Stimulated activated CD4-positive, alpha-beta T cell treated with anti-CD3 and anti-CD28 coated beads, Interleukin-15, amount 100 ng/mL, for 48 hours (primary cell): ENCODE results near the gene ALB.
"Not testable (repeated sequence)": the region's sequence is repeated elsewhere in the genome, so short reads cannot be mapped to it uniquely, and the experiment has no call there.

Experiments
- DNase-seq, 2 donors: peaks; one replicate each; pipeline ENCODE4 v3.0.0-alpha.2; 2020; ENCODE audit warnings: low read depth in 2 of 2

The ALB gene

GRCh38 chr4:73404042-73404441 lies at the start of gene ALB:
ALB (plus strand) TSS chr4:73404287; CDS start chr4:73404328, 41 bp downstream.
- no peak for DNase-seq

DNA sequence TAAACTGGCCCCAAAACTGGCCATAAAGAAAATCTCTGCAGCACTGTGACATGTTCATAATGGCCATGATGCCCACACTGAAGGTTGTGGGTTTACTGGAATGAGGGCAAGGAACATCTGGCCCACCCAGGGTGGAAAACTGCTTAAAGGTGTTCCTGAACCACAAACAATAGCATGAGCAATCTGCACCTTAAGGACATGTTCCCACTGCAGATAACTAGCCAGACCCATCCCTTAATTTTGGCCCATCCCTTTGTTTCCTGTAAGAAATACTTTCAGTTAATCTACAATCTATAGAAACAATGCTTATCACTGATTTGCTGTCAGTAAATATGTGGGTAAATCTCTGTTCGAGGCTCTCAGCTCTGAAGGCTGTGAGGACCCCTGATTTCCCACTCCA lies 46.9 kb upstream of the ALB start:
- DNase-seq, result not testable (repeated sequence)

DNA sequence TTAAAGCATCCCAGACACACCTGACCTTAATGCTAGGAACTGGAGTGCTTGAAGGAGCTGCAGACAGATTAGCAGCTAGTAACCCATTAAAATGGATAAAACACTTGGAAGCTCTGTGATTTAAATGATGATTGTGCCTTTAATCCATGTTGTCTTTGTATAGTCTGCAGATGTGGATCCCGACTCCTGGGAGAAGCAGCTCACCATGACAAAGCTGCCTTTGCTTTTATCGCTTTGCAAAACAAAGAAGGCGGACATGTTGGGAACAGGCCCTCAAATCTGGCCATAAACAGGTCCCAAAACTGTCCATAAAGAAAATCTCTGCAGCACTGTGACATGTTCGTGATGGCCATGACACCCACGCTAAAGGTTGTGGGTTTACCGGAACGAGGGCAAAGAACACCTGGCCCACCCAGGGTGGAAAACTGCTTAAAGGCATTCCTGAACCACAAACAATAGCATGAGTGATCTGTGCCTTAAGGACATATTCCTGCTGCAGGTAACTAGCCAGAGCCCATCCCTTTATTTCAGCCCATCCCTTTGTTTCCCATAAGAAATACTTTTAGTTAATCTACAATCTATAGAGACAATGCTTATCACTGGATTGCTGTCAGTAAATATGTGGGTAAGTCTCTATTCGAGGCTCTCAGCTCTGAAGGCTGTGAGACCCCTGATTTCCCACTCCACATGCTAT lies 34.4 kb upstream of the ALB start:
- DNase-seq, result not testable (repeated sequence)

DNA sequence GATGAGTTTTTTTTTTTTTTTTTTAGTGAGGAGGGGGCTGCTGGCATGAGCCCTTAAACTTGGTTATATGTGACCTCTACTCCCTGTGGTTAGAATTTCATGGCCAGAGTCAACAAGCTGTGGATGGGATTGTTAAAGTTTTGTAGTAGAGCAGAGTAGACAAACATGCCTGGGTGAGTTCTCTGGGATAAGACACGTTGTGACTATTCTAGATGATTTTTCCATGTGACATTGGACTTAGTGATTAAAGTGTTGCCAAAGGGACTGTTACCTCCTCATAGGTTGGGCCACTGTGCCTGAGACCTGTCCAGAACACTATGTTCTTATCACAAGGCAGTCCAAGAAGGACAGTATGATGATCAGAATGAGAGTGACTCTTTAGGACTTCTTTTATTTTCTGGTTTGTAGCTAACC lies 28.8 kb upstream of the ALB start:
- no peak for DNase-seq

- no peak for DNase-seq
Observed at GRCh38 chr4:73376251-73376650, 27.8 kb upstream of the ALB start.

DNA sequence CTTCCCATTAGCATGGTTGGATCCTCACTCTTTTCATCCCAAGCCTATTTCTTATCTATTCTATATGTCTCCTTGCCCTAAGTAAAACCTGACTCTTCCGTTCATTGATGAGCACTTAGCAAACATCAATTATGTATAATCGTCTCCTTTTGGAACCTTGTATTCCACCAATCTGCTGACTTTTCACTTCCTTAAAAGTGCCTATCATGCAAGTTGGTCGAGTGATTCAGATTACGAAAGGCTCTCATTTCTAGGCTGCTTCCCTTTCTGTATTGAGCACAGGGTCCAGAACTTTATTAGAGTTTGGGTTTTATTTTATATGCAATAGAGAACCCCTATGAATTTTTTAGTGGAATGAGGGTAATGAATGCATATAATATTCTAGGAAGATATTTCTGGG lies 27.1 kb upstream of the ALB start:
- DNase-seq, result no peak

DNA sequence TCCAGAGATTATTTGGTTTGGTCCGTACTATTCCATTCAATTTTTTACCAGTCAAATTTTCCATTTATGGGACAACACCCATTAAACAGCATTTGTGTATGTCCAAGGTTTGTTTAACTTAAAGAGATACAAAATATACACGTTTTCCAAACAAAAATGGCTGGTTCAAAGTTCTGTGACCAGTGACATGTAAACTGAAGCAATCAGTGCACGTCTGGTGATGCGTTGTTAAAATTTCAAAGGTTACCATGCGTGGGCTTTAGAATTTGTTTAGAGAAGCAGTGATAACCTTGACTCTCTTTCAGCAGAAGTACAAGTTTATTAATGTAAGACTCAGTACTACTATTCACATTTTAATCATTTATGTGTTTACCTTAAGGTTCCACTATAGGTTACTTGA lies 25.2 kb upstream of the ALB start:
- DNase-seq, result no peak

- DNase-seq, result no peak
Observed at GRCh38 chr4:73379946-73380345, 24.1 kb upstream of the ALB start.

DNA sequence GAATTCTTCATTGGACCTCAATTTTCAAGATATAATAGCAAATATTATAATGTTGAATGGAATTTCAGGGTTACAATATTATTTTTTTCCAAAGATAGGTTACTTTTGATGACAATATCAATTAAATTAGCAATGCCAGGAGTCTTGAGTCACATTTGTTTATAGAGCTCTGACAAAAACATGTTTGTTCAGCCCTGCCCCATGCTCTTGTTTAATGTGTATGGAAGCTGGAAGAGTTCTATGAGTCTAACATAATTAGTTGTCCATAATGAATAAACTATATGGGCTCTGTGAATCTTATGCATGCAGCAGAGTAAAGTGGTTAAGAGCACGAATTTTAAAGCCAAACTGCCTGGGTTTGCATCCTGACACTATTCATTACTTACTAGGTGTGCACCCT lies 22.9 kb upstream of the ALB start:
- DNase-seq, result no peak

DNA sequence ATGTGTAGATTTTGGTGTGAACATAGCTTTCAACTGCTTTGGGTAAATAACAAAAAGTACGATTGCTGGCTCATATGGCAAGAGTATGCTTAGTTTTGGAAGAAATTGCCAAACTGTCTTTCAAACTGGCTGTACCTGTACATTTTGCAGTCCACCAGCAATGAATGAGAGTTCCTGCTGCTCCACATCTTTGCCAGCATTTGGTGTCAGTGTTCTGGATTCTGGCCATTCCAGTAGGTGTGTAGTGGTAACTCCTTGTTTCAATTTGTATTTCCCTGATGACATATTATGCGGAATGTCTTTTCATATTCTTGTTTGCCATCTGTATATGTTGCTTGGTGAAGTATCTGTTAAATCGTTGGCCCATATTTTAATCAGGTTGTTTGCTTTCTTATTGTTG lies 20.6 kb upstream of the ALB start:
- DNase-seq, result no peak

GRCh38 chr4:73387552-73387951 lies 16.5 kb upstream of the ALB start:
- DNase-seq, result no peak

DNA sequence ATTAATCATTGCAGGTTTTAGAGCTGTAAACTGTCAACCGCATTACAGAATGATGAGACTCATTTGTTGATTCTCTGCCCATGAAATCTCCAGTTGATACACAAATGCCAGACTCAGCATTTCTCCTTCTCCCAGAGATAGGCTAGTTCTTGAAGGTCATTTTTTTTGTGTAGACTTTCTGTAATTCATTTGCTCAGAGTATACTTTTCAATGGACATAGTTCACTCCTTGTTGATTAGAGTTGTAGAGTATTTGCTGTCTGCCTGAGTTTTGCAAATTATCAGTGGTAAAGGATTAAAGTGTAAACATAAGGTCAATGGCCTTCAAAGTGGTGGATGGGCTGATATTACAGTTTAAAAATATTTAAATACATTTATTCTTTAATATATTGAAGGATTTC lies 15.2 kb upstream of the ALB start:
- DNase-seq, result no peak

DNA sequence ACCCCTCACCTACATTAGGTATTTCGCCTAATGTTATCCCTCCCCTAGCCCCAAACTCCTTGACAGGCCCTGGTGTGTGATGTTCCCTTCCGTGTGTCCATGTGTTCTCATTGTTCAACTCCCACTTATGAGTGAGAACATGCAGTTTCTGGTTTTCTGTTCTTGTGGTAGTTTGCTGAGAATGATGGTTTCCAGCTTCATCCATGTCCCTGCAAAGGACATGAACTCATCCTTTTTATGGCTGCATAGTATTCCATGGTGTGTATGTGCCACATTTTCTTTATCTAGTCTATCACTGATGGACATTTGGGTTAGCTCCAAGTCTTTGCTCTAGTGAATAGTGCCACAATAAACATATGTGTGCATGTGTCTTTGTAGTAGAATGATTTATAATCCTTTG lies 14.4 kb upstream of the ALB start:
- DNase-seq, result not testable (repeated sequence)

- DNase-seq, result no peak
Observed at GRCh38 chr4:73391774-73392173, 12.3 kb upstream of the ALB start.

- DNase-seq, result no peak
Observed at GRCh38 chr4:73392936-73393335, 11.2 kb upstream of the ALB start.

DNA sequence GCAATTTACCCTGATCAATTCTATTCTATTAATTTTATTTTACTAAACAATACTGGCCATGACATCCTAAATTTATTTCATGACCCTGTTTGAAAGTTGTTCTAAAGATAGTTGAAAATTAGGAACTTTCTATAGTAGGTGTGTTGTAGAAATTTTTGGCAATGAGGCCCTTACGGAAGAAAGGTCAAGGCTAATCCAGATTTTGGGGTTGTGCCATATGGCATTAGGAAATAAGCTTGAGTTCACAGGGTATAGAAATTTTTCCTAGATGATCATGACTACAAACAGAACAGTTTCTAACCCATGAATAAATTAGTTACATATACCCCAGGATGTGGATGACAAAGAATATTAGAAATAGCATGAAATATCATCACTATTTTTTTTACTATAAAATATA lies 7.8 kb upstream of the ALB start:
- no peak for DNase-seq

- DNase-seq, result no peak
Observed at GRCh38 chr4:73396993-73397972, 6.8 kb upstream of the ALB start.

DNA sequence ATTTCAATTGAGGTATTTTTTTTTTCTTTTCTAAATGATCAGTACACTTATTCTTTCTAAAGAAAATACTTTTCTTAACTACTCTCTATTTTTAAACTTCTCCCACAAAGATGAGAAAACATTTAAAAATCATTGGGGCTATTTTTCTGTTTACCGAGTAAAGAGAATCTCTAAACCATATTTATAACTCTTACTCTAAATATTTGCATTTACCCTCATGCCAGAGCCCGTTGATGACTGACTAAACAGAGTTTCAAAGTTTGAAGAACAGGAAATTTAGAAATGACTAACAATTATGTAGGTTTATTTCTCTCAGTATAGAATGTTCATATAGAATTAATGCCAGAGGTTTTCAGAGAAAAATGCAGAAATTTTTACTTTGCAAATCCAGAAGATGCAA lies 2.7 kb upstream of the ALB start:
- DNase-seq, result no peak

DNA sequence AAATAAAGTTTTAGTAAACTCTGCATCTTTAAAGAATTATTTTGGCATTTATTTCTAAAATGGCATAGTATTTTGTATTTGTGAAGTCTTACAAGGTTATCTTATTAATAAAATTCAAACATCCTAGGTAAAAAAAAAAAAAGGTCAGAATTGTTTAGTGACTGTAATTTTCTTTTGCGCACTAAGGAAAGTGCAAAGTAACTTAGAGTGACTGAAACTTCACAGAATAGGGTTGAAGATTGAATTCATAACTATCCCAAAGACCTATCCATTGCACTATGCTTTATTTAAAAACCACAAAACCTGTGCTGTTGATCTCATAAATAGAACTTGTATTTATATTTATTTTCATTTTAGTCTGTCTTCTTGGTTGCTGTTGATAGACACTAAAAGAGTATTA lies 370 bp downstream of the ALB start:
- no peak for DNase-seq

DNA sequence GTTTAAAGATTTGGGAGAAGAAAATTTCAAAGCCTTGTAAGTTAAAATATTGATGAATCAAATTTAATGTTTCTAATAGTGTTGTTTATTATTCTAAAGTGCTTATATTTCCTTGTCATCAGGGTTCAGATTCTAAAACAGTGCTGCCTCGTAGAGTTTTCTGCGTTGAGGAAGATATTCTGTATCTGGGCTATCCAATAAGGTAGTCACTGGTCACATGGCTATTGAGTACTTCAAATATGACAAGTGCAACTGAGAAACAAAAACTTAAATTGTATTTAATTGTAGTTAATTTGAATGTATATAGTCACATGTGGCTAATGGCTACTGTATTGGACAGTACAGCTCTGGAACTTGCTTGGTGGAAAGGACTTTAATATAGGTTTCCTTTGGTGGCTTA lies 1.1 kb downstream of the ALB start:
- no peak for DNase-seq

DNA sequence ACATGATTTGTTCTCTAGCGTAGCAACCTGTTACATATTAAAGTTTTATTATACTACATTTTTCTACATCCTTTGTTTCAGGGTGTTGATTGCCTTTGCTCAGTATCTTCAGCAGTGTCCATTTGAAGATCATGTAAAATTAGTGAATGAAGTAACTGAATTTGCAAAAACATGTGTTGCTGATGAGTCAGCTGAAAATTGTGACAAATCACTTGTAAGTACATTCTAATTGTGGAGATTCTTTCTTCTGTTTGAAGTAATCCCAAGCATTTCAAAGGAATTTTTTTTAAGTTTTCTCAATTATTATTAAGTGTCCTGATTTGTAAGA lies 2.4 kb downstream of the ALB start:
- no peak for DNase-seq

DNA sequence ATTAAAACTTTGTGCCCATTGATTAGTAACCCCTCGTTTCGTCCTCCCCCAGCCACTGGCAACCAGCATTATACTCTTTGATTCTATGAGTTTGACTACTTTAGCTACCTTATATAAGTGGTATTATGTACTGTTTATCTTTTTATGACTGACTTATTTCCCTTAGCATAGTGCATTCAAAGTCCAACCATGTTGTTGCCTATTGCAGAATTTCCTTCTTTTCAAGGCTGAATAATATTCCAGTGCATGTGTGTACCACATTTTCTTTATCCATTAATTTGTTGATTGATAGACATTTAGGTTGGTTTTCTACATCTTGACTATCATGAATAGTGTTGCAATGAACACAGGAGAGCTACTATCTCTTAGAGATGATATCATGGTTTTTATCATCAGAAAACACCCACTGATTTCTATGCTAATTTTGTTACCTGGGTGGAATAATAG lies 3.2 kb downstream of the ALB start:
- DNase-seq, result no peak

DNA sequence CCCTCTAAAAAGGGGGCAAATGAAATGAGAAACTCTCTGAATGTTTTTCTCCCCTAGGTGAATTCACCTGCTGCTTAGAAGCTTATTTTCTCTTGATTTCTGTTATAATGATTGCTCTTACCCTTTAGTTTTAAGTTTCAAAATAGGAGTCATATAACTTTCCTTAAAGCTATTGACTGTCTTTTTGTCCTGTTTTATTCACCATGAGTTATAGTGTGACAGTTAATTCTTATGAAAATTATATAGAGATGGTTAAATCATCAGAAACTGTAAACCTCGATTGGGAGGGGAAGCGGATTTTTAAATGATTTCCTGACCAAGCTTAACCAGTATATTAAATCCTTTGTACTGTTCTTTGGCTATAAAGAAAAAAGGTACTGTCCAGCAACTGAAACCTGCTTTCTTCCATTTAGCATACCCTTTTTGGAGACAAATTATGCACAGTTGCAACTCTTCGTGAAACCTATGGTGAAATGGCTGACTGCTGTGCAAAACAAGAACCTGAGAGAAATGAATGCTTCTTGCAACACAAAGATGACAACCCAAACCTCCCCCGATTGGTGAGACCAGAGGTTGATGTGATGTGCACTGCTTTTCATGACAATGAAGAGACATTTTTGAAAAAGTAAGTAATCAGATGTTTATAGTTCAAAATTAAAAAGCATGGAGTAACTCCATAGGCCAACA lies 4.2 kb downstream of the ALB start:
- no peak for DNase-seq
